Stimulated activated CD8-positive, alpha-beta memory T cell treated with anti-CD3 and anti-CD28 coated beads, Interleukin-15, amount 100 ng/mL, for 24 hours (primary cell): ENCODE results near the gene BRMS1.
"Not testable (repeated sequence)": the region's sequence is repeated elsewhere in the genome, so short reads cannot be mapped to it uniquely, and the experiment has no call there.

Source experiments
- DNase-seq: peaks from one replicate; pipeline ENCODE4 v3.0.0-alpha.2; 2020; ENCODE audit warnings: low read depth

The BRMS1 gene, protein sequence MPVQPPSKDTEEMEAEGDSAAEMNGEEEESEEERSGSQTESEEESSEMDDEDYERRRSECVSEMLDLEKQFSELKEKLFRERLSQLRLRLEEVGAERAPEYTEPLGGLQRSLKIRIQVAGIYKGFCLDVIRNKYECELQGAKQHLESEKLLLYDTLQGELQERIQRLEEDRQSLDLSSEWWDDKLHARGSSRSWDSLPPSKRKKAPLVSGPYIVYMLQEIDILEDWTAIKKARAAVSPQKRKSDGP

GRCh38 chr11:66344550-66345315 lies at the start of gene BRMS1:
TSS of gene BRMS1 (minus strand) at chr11:66345104. CDS start at chr11:66342234, 2,870 bp downstream.
- DNase-seq, result peak; percentile 92

DNA sequence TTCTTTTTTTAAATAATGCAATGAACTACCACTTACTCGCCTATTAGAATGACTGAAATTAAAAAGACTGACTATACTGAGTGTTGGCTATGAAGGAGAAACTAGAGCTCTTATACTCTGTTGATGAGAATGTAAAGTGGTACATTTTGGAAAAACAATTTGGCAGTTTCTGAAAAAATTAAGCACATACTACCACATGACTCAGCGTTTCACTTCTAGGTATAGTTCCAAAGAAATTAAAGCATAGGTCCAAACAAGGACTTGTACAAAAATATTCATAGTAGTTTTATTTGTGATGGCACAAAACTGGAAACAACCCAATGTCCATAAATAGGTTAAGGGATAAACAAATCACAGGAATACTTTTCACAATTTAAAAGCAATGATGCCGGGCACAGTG lies 49.0 kb upstream of the BRMS1 start:
- DNase-seq, result no peak

- DNase-seq, result no peak
These were observed 46.4 kb upstream of the BRMS1 start for GRCh38 chr11:66391322-66391721.

- DNase-seq, result no peak
These were observed 44.0 kb upstream of the BRMS1 start for GRCh38 chr11:66388780-66389386.

GRCh38 chr11:66386171-66387069 lies 41.5 kb upstream of the BRMS1 start:
- peak; percentile 67 for DNase-seq

- not testable (repeated sequence) for DNase-seq
These were observed 39.4 kb upstream of the BRMS1 start for GRCh38 chr11:66384316-66384715.

- not testable (repeated sequence) for DNase-seq
These were observed 35.4 kb upstream of the BRMS1 start for GRCh38 chr11:66380264-66380663.

- not testable (repeated sequence) for DNase-seq
These were observed 28.9 kb upstream of the BRMS1 start for GRCh38 chr11:66373690-66374287.

DNA sequence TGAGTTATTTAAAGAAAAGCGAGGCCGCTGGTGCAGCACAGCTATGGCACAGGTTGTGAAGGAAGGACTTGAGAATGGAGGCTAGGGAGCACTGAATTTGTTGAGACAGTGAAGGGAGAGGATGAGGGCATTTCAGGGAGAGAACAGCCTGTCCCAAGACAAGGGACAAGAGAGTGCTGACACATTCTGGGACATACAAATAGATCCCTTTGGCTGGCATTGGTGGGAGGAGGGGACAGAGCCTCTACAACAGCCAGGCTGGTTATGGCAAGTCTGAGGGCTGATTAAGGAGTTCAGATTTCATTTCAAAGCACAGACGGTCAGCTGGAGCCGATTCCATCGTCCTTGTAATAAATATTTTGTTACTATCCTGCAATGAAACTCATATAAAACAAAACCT lies 28.4 kb upstream of the BRMS1 start:
- DNase-seq, result no peak

- DNase-seq, result peak; percentile 51
These were observed 26.9 kb upstream of the BRMS1 start, which contains the start of gene SLC29A2 for GRCh38 chr11:66371627-66372415. TSS of gene SLC29A2 (minus strand) at chr11:66371760. CDS start at chr11:66371591, 169 bp downstream.

DNA sequence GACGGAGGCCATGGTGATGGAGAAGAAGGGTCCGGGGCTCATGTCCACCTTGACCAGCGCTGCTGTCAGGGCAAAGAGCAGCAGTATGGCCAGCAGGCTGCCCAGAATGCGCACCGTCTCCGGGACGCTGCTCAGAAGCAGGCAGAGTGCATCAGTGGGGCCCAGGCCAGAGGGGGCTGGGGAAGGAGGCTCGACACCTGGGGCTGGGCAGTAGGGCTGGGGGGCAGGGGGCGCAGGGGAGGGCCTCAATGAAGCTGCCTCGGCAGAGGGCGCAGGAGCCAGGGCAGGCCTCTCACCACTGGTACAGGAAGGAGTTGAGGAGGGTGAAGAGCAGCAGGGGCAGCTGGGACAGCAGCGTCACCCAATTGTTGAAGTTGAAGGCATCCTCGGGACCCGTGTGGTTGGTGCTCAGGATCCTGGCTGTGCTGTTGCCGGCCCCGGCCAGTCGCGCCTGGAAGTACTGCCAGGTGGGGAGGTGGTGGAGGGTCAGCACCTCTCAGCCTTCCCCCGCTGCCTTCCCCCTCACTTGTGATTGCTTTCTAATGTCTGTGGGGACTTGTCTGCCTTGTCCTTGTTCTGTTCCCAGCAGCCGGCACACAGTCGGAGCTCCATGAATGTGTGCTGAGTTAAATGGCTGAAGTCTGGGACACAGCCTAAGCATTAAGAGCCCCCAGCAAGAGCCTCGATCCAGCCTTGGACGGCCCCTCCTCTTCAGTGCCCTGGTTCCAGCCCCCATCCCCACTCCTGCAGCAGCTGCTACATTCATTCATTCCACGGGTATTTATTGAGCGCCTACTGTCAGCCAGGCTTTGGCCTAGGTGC lies 24.4 kb upstream of the BRMS1 start:
- DNase-seq, result no peak

DNA sequence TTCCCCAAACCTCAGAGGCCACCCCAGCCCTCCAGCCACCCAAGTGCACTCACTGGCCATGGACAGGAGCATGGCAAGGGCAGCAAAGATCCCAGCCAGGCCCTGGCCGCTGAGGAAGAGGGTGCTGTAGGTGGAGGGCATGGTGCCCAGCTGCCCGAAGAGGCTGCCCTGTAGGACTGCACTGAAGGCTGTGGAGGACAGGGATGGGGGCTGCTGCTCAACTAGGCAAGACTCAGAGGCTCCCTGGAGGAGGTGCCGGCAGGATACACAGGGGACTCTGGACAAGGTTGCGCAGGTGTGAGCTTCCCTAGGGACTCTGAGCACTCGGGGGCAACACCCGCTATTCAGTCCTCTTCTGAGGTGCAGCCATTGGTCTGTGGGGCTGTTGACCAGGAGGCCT lies 23.6 kb upstream of the BRMS1 start:
- DNase-seq, result no peak

DNA sequence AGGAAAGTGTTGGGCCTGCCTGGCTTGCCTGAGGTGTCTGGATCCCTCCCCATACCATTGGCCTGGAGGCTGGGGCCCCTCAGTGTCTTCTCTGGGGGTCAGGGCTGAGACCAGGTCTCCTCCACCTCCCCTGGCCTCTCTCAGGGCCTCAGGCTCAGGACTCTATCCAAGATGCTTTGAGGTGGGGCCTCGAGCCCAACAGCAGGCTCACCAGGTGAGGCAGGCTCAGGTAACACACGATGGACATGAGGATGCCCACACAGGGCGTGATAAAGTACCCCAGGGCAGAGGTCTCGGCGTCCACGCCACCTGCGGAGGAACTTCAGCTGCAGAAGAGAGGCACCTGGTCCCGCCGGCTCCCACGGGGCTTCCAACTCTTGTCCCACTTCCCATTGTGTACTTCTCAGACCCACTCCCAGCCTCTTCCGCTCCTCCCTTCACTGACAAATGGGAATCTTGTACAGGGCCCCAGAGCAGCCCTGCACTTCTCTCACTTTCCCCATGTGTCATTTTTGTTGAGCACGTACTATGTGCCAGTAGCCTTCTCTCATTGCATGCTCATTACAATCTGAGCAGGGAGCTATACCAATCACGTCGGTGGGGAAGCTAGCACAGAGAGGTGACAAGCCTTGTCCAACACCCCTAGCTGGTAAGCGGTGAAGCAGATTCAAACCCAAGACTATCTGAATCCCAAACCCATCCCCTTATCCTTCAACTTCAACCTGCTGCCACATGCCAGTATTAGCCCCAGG lies 22.8 kb upstream of the BRMS1 start:
- DNase-seq, result no peak

- no peak for DNase-seq
These were observed 22.1 kb upstream of the BRMS1 start for GRCh38 chr11:66366844-66367477.

- DNase-seq, result no peak
These were observed 21.1 kb upstream of the BRMS1 start for GRCh38 chr11:66365711-66366619.

GRCh38 chr11:66365166-66365565 lies 20.3 kb upstream of the BRMS1 start:
- no peak for DNase-seq

GRCh38 chr11:66363805-66364535 lies 19.1 kb upstream of the BRMS1 start:
- peak; percentile 72 for DNase-seq
